Activated naive CD8-positive, alpha-beta T cell treated with anti-CD3 and anti-CD28 coated beads, Interleukin-2, amount 50 U/mL, for 24 hours (primary cell): ENCODE results near the gene GARIN5B.
A peak's percentile ranks its signal among the peaks of the same experiment; 100 is the strongest.

ENCODE experiments used
- ATAC-seq: fragments of 150-1000 bp; cut with Tn5 transposase; one replicate; pipeline ENCODE4 v1.10.0; 2021
- DNase-seq: peaks from one replicate; pipeline ENCODE4 v3.0.0; 2021
- H3K27ac Mint-ChIP-seq: one replicate; pipeline ENCODE4 v1.8.0; 2021; ENCODE audit warnings: mild to moderate bottlenecking, mixed read lengths
- H3K27me3 Mint-ChIP-seq: one replicate; pipeline ENCODE4 v1.8.0; 2021; ENCODE audit warnings: mixed read lengths
- H3K36me3 Mint-ChIP-seq: one replicate; pipeline ENCODE4 v1.8.0; 2021; ENCODE audit warnings: low read depth, mixed read lengths
- H3K4me1 Mint-ChIP-seq: one replicate; pipeline ENCODE4 v1.8.0; 2021; ENCODE audit warnings: mixed read lengths
- H3K4me3 Mint-ChIP-seq: one replicate; pipeline ENCODE4 v1.8.0; 2021; ENCODE audit warnings: mild to moderate bottlenecking, moderate library complexity, mixed read lengths
- H3K9me3 Mint-ChIP-seq: one replicate; pipeline ENCODE4 v1.8.0; 2021; ENCODE audit warnings: mixed read lengths

GARIN5B gene

GRCh38 chr19:55368701-55369563 is 5.9 kb upstream of the GARIN5B start:
- Mint-ChIP-seq H3K27ac (no peak overlapping the region), H3K9me3 (no peaks in the 10 kb centered on the region), H3K36me3 (peaks cover 2% of the 10 kb centered on the region), H3K27me3 (peaks cover 37% of the 10 kb centered on the region), H3K4me1 (peaks cover 22% of the 10 kb centered on the region), H3K4me3 (no peak overlapping the region)
- DNase-seq = no peak
- no peak for ATAC-seq

DNA sequence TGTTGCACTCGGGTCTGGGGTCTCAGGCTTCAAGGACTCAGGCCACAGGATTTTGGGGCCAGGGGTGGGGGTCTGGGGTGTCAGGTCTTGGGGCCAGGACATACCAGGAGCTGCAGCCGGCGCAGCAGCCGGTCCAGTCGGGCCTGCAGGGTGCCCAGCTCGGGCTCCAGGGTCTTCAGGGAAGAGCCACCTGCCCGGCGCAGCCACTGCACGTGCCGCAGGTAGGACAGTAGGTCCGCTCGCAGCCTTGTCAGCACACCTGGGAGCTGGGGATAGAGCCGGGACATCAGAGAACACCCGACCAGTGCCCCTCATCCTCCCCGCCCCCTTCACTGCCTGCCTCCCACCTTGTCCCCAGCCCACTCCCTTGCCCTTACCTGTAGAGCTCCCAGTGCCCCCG is 5.0 kb upstream of the GARIN5B start:
- no peaks in the 10 kb centered on the region for H3K9me3 Mint-ChIP-seq
- peaks cover 31% of the 10 kb centered on the region for H3K27me3 Mint-ChIP-seq
- DNase-seq = no peak
- peaks cover 2% of the 10 kb centered on the region for H3K36me3 Mint-ChIP-seq
- H3K4me1 Mint-ChIP-seq = peaks cover 17% of the 10 kb centered on the region
- ATAC-seq = no peak
- H3K4me3 Mint-ChIP-seq = no peak overlapping the region
- no peak overlapping the region for H3K27ac Mint-ChIP-seq

GRCh38 chr19:55366790-55367189 is 3.7 kb upstream of the GARIN5B start:
- H3K4me3 Mint-ChIP-seq = no peak overlapping the region

GRCh38 chr19:55365964-55366363 is 2.9 kb upstream of the GARIN5B start:
- no peaks in the 10 kb centered on the region for H3K9me3 Mint-ChIP-seq
- H3K27me3 Mint-ChIP-seq = peaks cover 15% of the 10 kb centered on the region
- DNase-seq (no peak), ATAC-seq (no peak)
- no peak overlapping the region for H3K27ac Mint-ChIP-seq
- peaks cover 10% of the 10 kb centered on the region for H3K4me1 Mint-ChIP-seq
- peaks cover under 1% of the 10 kb centered on the region for H3K36me3 Mint-ChIP-seq
- H3K4me3 Mint-ChIP-seq = no peak overlapping the region

More at GRCh38 chr19:55366790-55367189, 3.7 kb upstream of the GARIN5B start:
- ATAC-seq (no peak), DNase-seq (no peak)
- peaks cover 12% of the 10 kb centered on the region for H3K4me1 Mint-ChIP-seq
- H3K27ac Mint-ChIP-seq = no peak overlapping the region
- H3K9me3 Mint-ChIP-seq = no peaks in the 10 kb centered on the region
- peaks cover 2% of the 10 kb centered on the region for H3K36me3 Mint-ChIP-seq
- H3K27me3 Mint-ChIP-seq = peaks cover 23% of the 10 kb centered on the region

DNA sequence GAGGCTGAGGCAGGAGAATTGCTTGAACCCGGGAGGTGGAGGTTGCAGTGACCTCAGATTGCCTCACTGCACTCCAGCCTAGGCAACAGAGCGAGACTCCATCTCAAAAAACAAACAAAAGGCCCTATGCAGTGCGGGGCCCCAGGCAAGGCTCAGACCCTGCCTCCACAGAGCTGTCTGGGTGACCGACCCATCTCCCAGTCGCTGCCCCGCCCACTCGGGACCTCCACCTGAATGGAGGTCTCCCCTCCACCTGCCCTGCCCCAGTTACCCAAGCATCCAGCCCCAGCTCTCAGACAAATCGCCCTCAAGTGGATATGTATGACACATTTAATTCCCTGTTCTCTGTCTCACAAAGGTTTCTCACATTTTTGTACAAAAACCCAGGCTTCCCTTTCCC is 2.2 kb upstream of the GARIN5B start:
- H3K36me3 Mint-ChIP-seq = no peaks in the 10 kb centered on the region
- ATAC-seq (no peak), DNase-seq (no peak)
- peaks cover 4% of the 10 kb centered on the region for H3K4me1 Mint-ChIP-seq
- H3K4me3 Mint-ChIP-seq = no peak overlapping the region
- no peaks in the 10 kb centered on the region for H3K9me3 Mint-ChIP-seq
- no peak overlapping the region for H3K27ac Mint-ChIP-seq
- peaks cover 9% of the 10 kb centered on the region for H3K27me3 Mint-ChIP-seq

- H3K36me3 Mint-ChIP-seq = no peaks in the 10 kb centered on the region
- ATAC-seq = no peak
These were observed 678 bp downstream of the GARIN5B start for GRCh38 chr19:55362174-55362989.

GRCh38 chr19:55360902-55361301 is 2.2 kb downstream of the GARIN5B start:
- H3K4me3 Mint-ChIP-seq = no peak overlapping the region
- peaks cover 12% of the 10 kb centered on the region for H3K27me3 Mint-ChIP-seq
- DNase-seq (no peak), ATAC-seq (no peak)
- no peak overlapping the region for H3K27ac Mint-ChIP-seq
- H3K9me3 Mint-ChIP-seq = no peaks in the 10 kb centered on the region
- H3K36me3 Mint-ChIP-seq = no peaks in the 10 kb centered on the region
- no peaks in the 10 kb centered on the region for H3K4me1 Mint-ChIP-seq

More at GRCh38 chr19:55362174-55362989, 678 bp downstream of the GARIN5B start:
- peaks cover 2% of the 10 kb centered on the region for H3K27me3 Mint-ChIP-seq
- no peak overlapping the region for H3K27ac Mint-ChIP-seq
- no peaks in the 10 kb centered on the region for H3K9me3 Mint-ChIP-seq
- no peaks in the 10 kb centered on the region for H3K4me1 Mint-ChIP-seq
- DNase-seq = no peak
- H3K4me3 Mint-ChIP-seq = no peak overlapping the region

- Mint-ChIP-seq H3K9me3 (no peaks in the 10 kb centered on the region), H3K27me3 (peaks cover 21% of the 10 kb centered on the region), H3K27ac (no peak overlapping the region), H3K4me3 (no peak overlapping the region), H3K36me3 (no peaks in the 10 kb centered on the region), H3K4me1 (no peaks in the 10 kb centered on the region)
- ATAC-seq (no peak), DNase-seq (no peak)
These were observed 3.8 kb downstream of the GARIN5B start for GRCh38 chr19:55358943-55359908.

DNA sequence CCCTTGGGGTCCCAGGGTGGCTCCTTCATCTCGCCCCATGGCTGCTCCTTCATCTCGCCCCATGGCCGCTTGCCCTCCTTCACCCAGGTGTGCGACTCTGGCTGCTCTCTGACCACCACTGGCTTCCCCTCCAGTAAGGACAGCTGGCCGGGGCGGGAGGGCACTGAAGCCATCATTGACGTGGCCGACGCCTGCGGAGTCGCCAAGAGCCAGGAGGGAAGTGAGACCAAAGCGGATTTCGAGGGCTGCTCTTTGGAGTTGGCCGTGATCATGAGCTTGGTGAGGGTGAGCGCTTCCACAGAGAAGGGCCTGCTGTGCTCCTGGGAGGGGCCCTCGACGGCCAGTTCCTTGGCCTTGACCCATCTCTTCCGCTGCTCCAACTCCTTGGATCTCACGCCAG is 4.6 kb downstream of the GARIN5B start:
- Mint-ChIP-seq H3K27ac (no peak overlapping the region), H3K9me3 (no peaks in the 10 kb centered on the region), H3K4me1 (peaks cover 3% of the 10 kb centered on the region), H3K36me3 (no peaks in the 10 kb centered on the region), H3K27me3 (peaks cover 26% of the 10 kb centered on the region), H3K4me3 (no peak overlapping the region)
- DNase-seq (no peak), ATAC-seq (no peak)

DNA sequence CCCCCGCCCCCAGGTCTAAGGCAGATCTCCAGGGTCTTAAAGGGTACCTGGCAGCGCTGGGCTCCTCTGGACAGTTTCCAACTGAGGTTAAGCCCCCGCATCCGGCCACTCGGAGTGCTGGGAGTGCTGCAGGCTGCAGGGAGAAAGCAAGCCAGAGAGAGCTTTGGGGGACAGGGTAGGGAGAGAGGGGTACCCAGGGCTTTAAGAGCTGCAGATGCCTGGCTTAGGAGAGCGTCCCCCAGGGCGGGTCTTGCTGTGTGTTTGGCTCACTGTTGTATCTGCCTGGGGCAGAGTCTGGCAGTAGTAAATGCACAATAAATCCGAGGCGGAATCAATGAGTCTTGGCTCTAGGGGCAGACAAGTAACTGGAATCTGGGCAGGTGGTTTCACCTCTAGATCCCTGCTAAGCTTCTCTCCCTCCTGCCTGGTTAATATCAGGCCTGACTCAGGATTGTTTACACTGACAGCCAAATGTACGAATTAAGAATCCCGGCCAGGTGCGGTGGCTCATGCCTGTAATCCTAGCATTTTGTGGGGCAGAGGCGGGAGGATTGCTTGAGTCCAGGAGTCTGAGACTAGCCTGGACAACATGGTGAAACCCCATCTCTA is 7.7 kb downstream of the GARIN5B start:
- no peak for DNase-seq
- no peak for ATAC-seq
- Mint-ChIP-seq H3K4me3 (no peak overlapping the region), H3K4me1 (peaks cover 18% of the 10 kb centered on the region), H3K27ac (no peak overlapping the region), H3K36me3 (no peaks in the 10 kb centered on the region), H3K9me3 (no peaks in the 10 kb centered on the region), H3K27me3 (peaks cover 53% of the 10 kb centered on the region)

DNA sequence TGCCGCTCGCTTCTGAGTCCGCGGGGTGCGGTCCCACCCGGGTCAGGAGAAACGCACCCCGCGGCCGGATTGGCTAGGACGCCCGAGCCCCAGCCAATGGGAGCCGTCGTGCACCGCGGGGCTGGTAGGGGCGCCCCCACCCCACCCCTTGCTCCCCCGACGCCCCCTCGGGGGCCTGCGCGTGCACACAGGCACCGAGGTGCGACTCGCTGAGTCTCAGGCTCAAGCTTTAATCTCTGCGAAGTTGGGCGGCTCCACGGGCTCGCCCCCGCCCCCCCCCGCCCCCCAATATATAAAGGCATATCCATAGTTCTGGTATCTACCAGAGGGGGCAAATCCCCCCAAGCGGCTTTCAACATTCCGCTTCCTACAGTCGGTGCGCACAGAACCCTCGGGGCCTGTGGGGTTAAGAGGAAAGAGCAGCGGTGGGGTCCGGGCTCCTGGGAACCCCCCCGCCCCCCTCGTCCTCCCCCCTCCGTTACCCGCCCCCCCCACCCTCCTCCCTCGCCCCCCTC is 8.3 kb downstream of the GARIN5B start, which contains the start of gene COX6B2:
Gene COX6B2, minus strand, starts transcription at position 22 of the 515 bp plus-strand sequence. CDS start 198 bp downstream, outside the sequence.
- H3K27me3 Mint-ChIP-seq = peaks cover 53% of the 10 kb centered on the region
- peaks cover 18% of the 10 kb centered on the region for H3K4me1 Mint-ChIP-seq
- no peaks in the 10 kb centered on the region for H3K9me3 Mint-ChIP-seq
- no peaks in the 10 kb centered on the region for H3K36me3 Mint-ChIP-seq
- H3K4me3 Mint-ChIP-seq = peak within 1 kb of the TSS; percentile 62
- DNase-seq (no peak), ATAC-seq (no peak)
- no peak within 1 kb of the TSS for H3K27ac Mint-ChIP-seq

DNA sequence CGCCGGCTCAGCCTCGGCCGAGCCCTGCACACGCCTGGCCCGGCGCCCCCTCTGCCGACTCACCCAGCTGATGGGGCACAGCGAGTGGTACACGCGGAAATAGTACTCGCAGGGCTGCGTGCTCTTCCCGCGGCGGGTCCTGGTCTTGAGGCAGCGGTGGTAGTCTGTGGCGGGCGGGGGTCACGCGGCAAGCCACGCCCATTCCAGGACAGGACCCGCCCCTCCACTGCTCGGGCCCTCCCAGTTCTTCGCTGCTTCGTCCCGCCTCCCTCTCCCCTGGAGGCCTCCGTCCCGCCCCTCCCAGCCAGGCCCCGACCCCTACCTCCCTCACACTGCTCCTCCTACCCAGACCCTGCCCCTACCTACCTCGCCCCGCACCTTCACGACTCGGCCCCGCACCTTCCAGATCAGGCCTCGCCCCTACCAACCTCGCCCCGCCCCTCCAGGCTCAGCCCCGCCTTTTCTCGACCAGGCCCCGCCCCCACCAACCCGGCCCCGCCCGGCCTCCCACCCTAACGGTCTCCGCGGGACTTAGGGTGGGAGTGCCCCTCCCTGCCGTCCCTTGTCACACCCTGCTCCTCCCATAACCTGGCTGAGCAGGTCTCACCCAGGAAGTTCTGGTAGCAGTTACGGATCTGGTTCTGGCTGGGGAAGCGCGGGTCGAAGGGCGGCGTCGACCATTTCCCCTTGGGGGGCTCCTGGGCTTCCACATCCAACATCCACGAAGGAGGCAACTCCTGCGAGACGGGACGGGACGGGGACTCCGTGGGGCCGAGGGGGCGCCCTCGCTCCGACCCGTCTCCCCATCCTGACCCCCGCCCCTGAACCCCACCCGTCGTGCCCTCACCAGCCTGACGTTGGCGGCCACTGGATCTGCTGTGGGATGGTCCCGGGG is 9.0 kb downstream of the GARIN5B start:
- peak overlapping the region; percentile 62 for H3K4me3 Mint-ChIP-seq
- H3K27ac Mint-ChIP-seq = no peak overlapping the region
- peak; percentile 79 for ATAC-seq
- H3K4me1 Mint-ChIP-seq = peaks cover 18% of the 10 kb centered on the region
- H3K9me3 Mint-ChIP-seq = no peaks in the 10 kb centered on the region
- peaks cover 53% of the 10 kb centered on the region for H3K27me3 Mint-ChIP-seq
- DNase-seq = peak; percentile 75
- H3K36me3 Mint-ChIP-seq = no peaks in the 10 kb centered on the region

DNA sequence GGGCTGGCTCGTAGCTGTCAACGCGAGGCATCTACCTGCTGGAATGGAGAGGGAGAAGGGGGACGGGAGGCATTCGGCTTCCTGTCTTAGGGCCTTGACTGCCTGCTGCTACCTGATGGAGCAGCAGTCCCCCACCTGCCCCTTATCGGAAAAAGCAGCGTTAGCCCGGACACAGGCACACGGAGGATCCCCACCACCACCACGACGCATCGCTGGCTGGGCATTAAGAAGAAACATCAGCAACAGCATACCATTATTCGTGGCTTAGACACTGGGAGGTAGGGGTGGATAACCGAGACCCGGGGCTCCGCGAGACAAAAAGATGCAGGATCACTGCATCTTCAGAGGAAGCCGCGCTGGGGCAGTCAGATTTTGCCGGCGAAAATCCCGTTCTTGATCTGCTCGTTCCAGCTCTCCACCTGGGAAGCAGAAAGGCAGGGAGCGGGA is 9.7 kb downstream of the GARIN5B start:
- Mint-ChIP-seq H3K4me3 (peak overlapping the region; percentile 62), H3K36me3 (no peaks in the 10 kb centered on the region), H3K9me3 (no peaks in the 10 kb centered on the region), H3K4me1 (peaks cover 18% of the 10 kb centered on the region), H3K27ac (no peak overlapping the region), H3K27me3 (peaks cover 53% of the 10 kb centered on the region)
- DNase-seq (no peak), ATAC-seq (no peak)
